Osteocyte (in vitro differentiated cells): ENCODE data around the gene CWC25. TPM values are rescaled to one million over a fixed set of nuclear protein-coding genes. Genes with fewer than 3 reads are reported as not detected.
A peak's percentile ranks its signal among the peaks of the same experiment; 100 is the strongest.

Experiments used
- DNase-seq: peaks from one replicate; pipeline ENCODE4 v3.0.0; 2021; ENCODE audit warnings: mixed read lengths; ENCODE audit not compliant: unreplicated experiment; ENCODE audit errors: extremely low spot score
- H3K27ac Mint-ChIP-seq: one replicate; pipeline ENCODE4 v1.8.0; 2021; ENCODE audit warnings: mild to moderate bottlenecking, mixed read lengths; ENCODE audit not compliant: unreplicated experiment
- H3K27me3 Mint-ChIP-seq: one replicate; pipeline ENCODE4 v1.8.0; 2021; ENCODE audit warnings: mixed read lengths; ENCODE audit not compliant: unreplicated experiment
- H3K36me3 Mint-ChIP-seq: one replicate; pipeline ENCODE4 v1.8.0; 2021; ENCODE audit warnings: mixed read lengths; ENCODE audit not compliant: unreplicated experiment
- H3K4me1 Mint-ChIP-seq: one replicate; pipeline ENCODE4 v1.8.0; 2021; ENCODE audit warnings: mixed read lengths; ENCODE audit not compliant: unreplicated experiment
- H3K4me3 Mint-ChIP-seq: one replicate; pipeline ENCODE4 v1.8.0; 2021; ENCODE audit warnings: mild to moderate bottlenecking, moderate library complexity, mixed read lengths; ENCODE audit not compliant: unreplicated experiment
- H3K9me3 Mint-ChIP-seq: one replicate; pipeline ENCODE4 v1.8.0; 2021; ENCODE audit warnings: mixed read lengths; ENCODE audit not compliant: unreplicated experiment
- total RNA-seq: library from RNA; stranded (reverse); gene quantifications from 2 replicates; pipeline ENCODE4 v1.2.1, GENCODE V29; 2021
- TF ChIP-seq, protein P1 (sequence below): fragments of 200-600 bp; sonication (generic); IDR thresholded peaks from 2 replicates; pipeline ENCODE4 v1.5.0; 2021; ENCODE audit warnings: antibody characterized with exemption, mild to moderate bottlenecking, moderate library complexity

The CWC25 gene
- total RNA-seq, 1 donor from 2014 or later: 17.2 TPM

DNA sequence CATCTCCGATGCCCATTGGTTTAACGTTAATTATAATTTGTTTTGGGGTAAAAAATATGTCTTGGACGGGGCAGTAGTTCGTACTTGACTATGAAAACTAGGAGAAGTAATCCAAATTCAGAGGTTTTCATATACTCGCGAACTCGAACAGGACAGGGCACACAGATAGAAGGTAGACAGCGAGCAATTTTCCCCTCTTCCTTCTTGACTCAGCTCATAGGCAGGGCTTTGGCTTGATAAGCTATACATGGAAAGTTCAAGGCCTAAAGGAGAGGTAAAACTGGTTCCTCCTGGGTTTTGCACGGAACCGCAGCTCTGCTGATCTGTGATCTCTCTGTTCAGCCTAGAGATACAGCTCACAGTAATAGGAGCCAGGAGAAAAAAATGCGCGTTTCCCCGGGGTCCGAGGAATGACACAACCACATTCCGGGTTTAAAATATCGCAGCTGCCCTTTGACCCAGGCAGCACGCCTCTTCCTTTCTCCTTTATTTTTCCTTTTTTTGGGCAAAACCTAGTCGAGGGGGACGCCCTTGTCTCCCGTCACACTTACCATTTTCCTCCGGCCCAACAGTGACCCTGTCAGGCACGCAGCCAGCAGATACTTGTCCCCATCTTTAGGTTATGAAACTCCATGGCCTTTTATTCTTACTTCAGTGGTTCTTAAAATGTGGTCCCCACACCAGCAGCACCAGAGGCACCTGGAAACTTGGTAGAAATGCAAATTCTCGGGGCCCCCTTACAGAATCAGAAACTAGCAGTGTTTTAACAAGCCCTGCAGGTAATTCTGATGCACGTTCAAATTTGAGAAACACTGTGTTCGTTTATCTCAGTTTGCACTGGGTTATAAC lies 43.1 kb upstream of the CWC25 start:
- TF ChIP-seq, protein P1, sequence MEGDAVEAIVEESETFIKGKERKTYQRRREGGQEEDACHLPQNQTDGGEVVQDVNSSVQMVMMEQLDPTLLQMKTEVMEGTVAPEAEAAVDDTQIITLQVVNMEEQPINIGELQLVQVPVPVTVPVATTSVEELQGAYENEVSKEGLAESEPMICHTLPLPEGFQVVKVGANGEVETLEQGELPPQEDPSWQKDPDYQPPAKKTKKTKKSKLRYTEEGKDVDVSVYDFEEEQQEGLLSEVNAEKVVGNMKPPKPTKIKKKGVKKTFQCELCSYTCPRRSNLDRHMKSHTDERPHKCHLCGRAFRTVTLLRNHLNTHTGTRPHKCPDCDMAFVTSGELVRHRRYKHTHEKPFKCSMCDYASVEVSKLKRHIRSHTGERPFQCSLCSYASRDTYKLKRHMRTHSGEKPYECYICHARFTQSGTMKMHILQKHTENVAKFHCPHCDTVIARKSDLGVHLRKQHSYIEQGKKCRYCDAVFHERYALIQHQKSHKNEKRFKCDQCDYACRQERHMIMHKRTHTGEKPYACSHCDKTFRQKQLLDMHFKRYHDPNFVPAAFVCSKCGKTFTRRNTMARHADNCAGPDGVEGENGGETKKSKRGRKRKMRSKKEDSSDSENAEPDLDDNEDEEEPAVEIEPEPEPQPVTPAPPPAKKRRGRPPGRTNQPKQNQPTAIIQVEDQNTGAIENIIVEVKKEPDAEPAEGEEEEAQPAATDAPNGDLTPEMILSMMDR: no peak
- H3K4me1 Mint-ChIP-seq: peaks cover 54% of the 10 kb centered on the region
- no peak for DNase-seq
- H3K27me3 Mint-ChIP-seq: no peaks in the 10 kb centered on the region
- H3K27ac Mint-ChIP-seq: peak overlapping the region; percentile 86
- no peaks in the 10 kb centered on the region for H3K9me3 Mint-ChIP-seq
- H3K4me3 Mint-ChIP-seq: peak overlapping the region; percentile 88
- H3K36me3 Mint-ChIP-seq: peaks cover 1% of the 10 kb centered on the region

DNA sequence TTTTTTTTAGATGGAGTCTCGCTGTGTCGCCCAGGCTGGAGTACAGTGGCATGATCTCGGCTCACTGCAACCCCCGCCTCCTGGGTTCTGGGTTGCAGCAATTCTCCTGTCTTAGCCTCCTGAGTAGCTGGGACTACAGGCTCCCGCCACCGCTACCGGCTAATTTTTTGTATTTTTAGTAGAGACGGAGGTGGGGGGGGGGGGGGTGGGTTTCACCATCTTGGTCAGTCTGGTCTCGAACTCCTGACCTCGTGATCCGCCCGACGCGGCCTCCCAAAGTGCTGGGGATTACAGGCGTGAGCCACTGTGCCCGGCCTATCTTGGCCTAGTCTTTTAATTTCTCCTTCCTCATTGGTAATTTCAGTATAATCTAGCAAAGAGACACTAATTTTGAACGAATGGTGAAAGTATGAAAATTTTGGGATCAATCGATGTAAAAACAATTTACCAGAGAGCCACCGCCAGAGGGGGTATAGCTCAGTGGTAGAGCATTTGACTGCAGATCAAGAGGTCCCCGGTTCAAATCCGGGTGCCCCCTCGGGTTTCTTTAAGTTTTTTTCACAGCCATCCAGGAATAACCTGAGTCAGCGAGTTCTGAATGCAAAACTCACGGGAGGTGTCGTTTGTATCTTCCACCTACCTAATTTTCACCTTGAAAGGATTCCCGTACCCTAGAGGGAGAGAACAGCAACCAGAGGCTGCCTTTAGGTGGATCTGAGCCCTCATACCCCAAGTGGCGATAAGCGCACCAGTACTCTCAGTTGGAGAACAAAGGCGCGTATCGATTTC lies 42.3 kb upstream of the CWC25 start:
- no peak for DNase-seq
- Mint-ChIP-seq H3K36me3 (no peaks in the 10 kb centered on the region), H3K27me3 (no peaks in the 10 kb centered on the region), H3K9me3 (no peaks in the 10 kb centered on the region), H3K4me1 (peaks cover 50% of the 10 kb centered on the region), H3K27ac (peak overlapping the region; percentile 86), H3K4me3 (peak overlapping the region; percentile 88)
- TF ChIP-seq, protein P1: peak; percentile 55

DNA sequence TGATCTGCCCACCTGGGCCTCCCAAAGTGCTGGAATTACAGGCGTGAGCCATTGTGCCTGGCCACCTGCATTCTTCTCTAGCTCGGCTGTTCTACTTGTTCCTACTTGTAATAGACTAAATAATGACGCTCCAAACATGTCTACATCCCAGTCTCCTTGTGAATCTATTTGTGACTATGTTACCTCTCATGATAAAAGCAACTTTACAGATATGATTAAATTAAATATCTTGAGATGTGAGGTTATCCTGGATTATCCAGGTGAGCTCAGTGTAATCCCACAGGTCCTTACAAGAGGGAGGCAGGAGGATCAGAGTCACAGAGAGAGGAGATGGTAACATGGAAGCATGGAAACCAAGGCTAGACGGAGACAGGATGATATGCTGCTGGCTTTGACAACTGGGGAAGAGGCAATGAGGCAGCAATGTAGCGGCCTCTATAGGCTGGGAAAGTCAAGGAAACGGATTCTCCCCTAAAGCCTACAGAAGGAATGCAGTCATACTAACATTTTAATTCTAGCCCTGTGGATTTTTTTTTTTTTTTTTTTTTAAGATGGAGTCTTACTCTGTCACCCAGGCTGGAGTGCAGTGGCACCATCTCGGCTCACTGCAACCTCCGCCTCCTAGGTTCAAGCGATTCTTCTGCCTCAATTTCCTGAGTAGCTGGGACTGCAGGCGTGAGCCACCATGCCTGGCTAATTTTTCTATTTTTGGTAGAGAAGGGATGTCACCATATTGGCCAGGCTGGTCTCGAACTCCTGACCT lies 39.7 kb upstream of the CWC25 start:
- Mint-ChIP-seq H3K4me3 (no peak overlapping the region), H3K27me3 (no peaks in the 10 kb centered on the region), H3K36me3 (no peaks in the 10 kb centered on the region), H3K4me1 (peaks cover 39% of the 10 kb centered on the region), H3K9me3 (no peaks in the 10 kb centered on the region), H3K27ac (peak overlapping the region; percentile 29)
- TF ChIP-seq, protein P1: peak; percentile 41
- no peak for DNase-seq

DNA sequence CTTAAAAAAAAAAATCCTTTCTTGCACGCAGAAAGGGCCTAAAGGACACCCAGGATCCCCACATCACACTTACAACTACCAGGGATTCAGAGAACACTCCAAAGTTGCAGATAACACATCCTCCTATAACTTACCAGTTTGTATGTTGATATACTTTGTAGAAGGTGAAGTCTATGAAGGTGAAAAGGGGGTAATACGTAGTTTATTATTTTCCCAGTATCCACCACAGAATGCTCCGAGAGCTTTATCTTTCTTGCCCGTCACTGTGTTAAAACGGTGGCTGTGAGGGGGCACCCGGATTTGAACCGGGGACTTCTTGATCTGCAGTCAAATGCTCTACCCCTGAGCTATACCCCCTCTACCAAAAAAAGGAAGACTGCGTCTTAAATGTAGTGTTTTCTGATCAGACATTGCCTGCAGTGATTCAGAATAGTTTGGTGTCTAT lies 36.3 kb upstream of the CWC25 start:
- TF ChIP-seq, protein P1: no peak
- peaks cover 21% of the 10 kb centered on the region for H3K4me1 Mint-ChIP-seq
- no peaks in the 10 kb centered on the region for H3K27me3 Mint-ChIP-seq
- no peaks in the 10 kb centered on the region for H3K36me3 Mint-ChIP-seq
- H3K27ac Mint-ChIP-seq: no peak overlapping the region
- H3K9me3 Mint-ChIP-seq: no peaks in the 10 kb centered on the region
- H3K4me3 Mint-ChIP-seq: no peak overlapping the region
- no peak for DNase-seq
